Endodermal cell (in vitro differentiated cells): ENCODE data around the gene ARMH1. TPM values are rescaled to one million over a fixed set of nuclear protein-coding genes. Genes with fewer than 3 reads are reported as not detected.

Source experiments
- DNase-seq: peaks from one replicate; pipeline ENCODE4 v3.0.0-alpha.2; 2017
- H3K27ac ChIP-seq: 2 replicates; pipeline ENCODE4 v1.5.1; 2013; ENCODE audit warnings: mild to moderate bottlenecking, low read depth, low read length, moderate library complexity
- H3K27me3 ChIP-seq: 2 replicates; pipeline ENCODE4 v1.6.1; 2013; ENCODE audit warnings: mild to moderate bottlenecking, low read length, moderate library complexity; ENCODE audit not compliant: insufficient read depth, control insufficient read depth, poor library complexity, severe bottlenecking
- H3K36me3 ChIP-seq: 2 replicates; pipeline ENCODE4 v1.7.0; 2013; ENCODE audit warnings: mild to moderate bottlenecking, low read length, moderate library complexity; ENCODE audit not compliant: control insufficient read depth, insufficient read depth
- H3K4me1 ChIP-seq: one replicate; pipeline ENCODE4 v1.7.0; 2013; ENCODE audit warnings: low read length; ENCODE audit not compliant: control insufficient read depth, insufficient read depth
- H3K4me3 ChIP-seq: 2 replicates; pipeline ENCODE4 v1.5.1; 2013; ENCODE audit warnings: mild to moderate bottlenecking, low read length, moderate library complexity
- H3K9ac ChIP-seq: 2 replicates; pipeline ENCODE4 v1.6.1; 2013; ENCODE audit warnings: mild to moderate bottlenecking, low read length, moderate library complexity; ENCODE audit not compliant: poor library complexity, severe bottlenecking; ENCODE audit errors: extremely low read depth
- H3K9me3 ChIP-seq: 2 replicates; pipeline ENCODE4 v1.6.1; 2013; ENCODE audit warnings: mild to moderate bottlenecking, low read length, moderate library complexity; ENCODE audit not compliant: control insufficient read depth
- H3K27ac Mint-ChIP-seq: 2 replicates; pipeline ENCODE4 v1.8.0; 2020; ENCODE audit warnings: mixed read lengths
- H3K27me3 Mint-ChIP-seq: 2 replicates; pipeline ENCODE4 v1.8.0; 2021; ENCODE audit warnings: mild to moderate bottlenecking, mixed read lengths; ENCODE audit not compliant: insufficient read depth
- H3K36me3 Mint-ChIP-seq: 2 replicates; pipeline ENCODE4 v1.8.0; 2020; ENCODE audit warnings: low read depth, mixed read lengths
- H3K4me1 Mint-ChIP-seq: 2 replicates; pipeline ENCODE4 v1.8.0; 2020; ENCODE audit warnings: mixed read lengths
- H3K4me3 Mint-ChIP-seq: 2 replicates; pipeline ENCODE4 v1.8.0; 2020; ENCODE audit warnings: mild to moderate bottlenecking, moderate library complexity, mixed read lengths
- H3K9me3 Mint-ChIP-seq: 2 replicates; pipeline ENCODE4 v1.8.0; 2020; ENCODE audit warnings: mild to moderate bottlenecking, mixed read lengths
- WGBS, 2 experiments: methylation state at CpG; one replicate each; pipeline versions ENCODE4 v1.1.5 to v1.1.7; 2013; ENCODE audit warnings: missing lambda C conversion rate in 2 of 2, mixed read lengths in 1 of 2; ENCODE audit not compliant: insufficient coverage in 1 of 2, insufficient read length in 1 of 2; 5-methylcytosine and 5-hydroxymethylcytosine counted together
- total RNA-seq, 2 donors: library from RNA; stranded (reverse); fragmentation: NEBNext Ultra II Directional in 1 of 2; extraction: Animal tissue kit (Norgen Biotek cat#: 25700) in 1 of 2; gene quantifications; 2 replicates in 1 of 2; 3 replicates in 1 of 2; pipeline ENCODE4 v1.2.1, GENCODE V29; 2021
- TF ChIP-seq, protein P1 (sequence below): fragments of 200-600 bp; sonication (generic); conservative IDR thresholded peaks from 2 replicates; pipeline ENCODE4 v1.5.0; 2021; ENCODE audit warnings: antibody characterized with exemption, mild to moderate bottlenecking

Gene ARMH1
- total RNA-seq, 2 donors from 2014 or later = 3.9 to 6.3 TPM

DNA sequence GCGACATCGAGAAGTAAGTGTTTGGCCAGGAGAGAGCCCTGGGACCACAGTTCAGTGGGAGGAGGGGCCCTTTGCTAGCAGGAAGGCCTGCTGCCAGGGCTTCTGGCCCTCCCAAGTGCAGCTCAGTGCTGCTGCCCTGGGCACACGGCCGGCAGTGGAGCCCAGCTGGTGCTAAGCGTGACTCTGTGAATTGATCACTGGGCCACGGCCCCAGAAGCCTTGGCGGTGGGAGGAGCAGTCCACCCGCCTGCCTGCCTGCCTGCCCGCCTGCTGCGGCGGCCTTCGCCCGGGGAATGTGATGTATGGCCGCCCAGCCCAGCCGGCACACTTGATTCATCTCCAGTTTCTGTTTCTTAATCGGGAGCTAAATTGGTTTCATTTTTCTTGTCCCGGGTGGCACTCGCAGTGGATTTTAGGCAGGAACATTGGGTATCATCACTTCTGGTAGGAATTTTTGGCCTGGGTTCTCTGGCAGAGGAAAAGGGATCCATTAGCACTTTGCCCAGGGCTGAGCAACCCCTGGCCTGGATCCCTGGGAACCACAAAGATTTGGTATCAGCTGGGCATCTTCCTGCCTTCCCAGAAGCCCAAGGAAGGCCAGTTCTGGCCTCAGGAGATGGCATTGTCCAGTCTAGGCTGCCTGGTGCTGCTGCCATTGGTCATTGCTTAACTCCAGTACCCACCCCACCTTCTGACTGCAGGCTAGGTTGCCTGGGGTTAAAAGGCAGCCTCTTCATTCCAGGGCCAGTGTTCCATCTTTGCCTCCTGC, 28.9 kb upstream of the ARMH1 start:
- no peak for DNase-seq
- Mint-ChIP-seq H3K27ac (no peak overlapping the region), H3K27me3 (no peaks in the 10 kb centered on the region), H3K4me3 (no peak overlapping the region), H3K9me3 (no peaks in the 10 kb centered on the region), H3K4me1 (peaks cover 18% of the 10 kb centered on the region), H3K36me3 (peaks cover 76% of the 10 kb centered on the region)
- Histone ChIP-seq H3K36me3 (peaks cover 79% of the 10 kb centered on the region), H3K4me1 (peaks cover 11% of the 10 kb centered on the region), H3K9ac (no peak overlapping the region), H3K9me3 (no peaks in the 10 kb centered on the region), H3K27ac (no peak overlapping the region), H3K4me3 (no peak overlapping the region), H3K27me3 (no peaks in the 10 kb centered on the region)
- TF ChIP-seq, protein P1, sequence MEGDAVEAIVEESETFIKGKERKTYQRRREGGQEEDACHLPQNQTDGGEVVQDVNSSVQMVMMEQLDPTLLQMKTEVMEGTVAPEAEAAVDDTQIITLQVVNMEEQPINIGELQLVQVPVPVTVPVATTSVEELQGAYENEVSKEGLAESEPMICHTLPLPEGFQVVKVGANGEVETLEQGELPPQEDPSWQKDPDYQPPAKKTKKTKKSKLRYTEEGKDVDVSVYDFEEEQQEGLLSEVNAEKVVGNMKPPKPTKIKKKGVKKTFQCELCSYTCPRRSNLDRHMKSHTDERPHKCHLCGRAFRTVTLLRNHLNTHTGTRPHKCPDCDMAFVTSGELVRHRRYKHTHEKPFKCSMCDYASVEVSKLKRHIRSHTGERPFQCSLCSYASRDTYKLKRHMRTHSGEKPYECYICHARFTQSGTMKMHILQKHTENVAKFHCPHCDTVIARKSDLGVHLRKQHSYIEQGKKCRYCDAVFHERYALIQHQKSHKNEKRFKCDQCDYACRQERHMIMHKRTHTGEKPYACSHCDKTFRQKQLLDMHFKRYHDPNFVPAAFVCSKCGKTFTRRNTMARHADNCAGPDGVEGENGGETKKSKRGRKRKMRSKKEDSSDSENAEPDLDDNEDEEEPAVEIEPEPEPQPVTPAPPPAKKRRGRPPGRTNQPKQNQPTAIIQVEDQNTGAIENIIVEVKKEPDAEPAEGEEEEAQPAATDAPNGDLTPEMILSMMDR = no peak
- WGBS, 2 experiments = 91 to 92% methylated on average over 15 to 18 of the region's 18 CpGs

GRCh38 chr1:44646261-44647110, 28.0 kb upstream of the ARMH1 start:
- Mint-ChIP-seq H3K4me3 (no peak overlapping the region), H3K9me3 (no peaks in the 10 kb centered on the region), H3K4me1 (peaks cover 19% of the 10 kb centered on the region), H3K36me3 (peaks cover 70% of the 10 kb centered on the region), H3K27me3 (no peaks in the 10 kb centered on the region), H3K27ac (no peak overlapping the region)
- Histone ChIP-seq H3K9ac (no peak overlapping the region), H3K9me3 (no peaks in the 10 kb centered on the region), H3K27ac (no peak overlapping the region), H3K27me3 (no peaks in the 10 kb centered on the region), H3K36me3 (peaks cover 79% of the 10 kb centered on the region), H3K4me1 (peaks cover 11% of the 10 kb centered on the region), H3K4me3 (no peak overlapping the region)
- TF ChIP-seq, protein P1 = no peak
- no peak for DNase-seq
- WGBS, 2 experiments = 96 to 97% methylated on average over 12 to 28 of the region's 28 CpGs

DNA sequence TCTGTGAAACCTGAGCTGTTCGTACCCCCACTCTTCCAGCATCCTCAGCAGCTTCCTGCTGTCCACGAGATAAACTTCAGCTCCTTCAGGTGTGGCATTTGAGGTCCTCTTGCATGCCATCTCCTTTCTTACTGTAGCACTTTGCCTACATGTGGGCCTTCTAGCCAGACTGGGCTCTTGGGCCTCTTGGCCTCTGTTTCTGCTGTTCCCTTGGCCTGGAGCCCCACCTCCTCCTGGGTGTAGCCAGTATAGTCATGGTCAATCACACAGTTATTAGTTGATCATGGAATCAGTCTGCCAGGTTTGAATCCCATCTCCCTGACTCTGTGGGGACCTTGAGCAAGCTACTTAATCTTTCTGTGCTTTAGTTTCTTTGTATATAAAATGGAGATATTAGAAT, 26.6 kb upstream of the ARMH1 start:
- WGBS, 2 experiments = 89 to 94% methylated on average over 2 of the region's 2 CpGs
- Mint-ChIP-seq H3K9me3 (no peaks in the 10 kb centered on the region), H3K36me3 (peaks cover 60% of the 10 kb centered on the region)

More for the DNA sequence above, 26.6 kb upstream of the ARMH1 start:
- Mint-ChIP-seq H3K4me1 (peaks cover 19% of the 10 kb centered on the region), H3K27ac (no peak overlapping the region), H3K27me3 (no peaks in the 10 kb centered on the region), H3K4me3 (no peak overlapping the region)
- TF ChIP-seq, protein P1 = no peak
- no peak for DNase-seq
- Histone ChIP-seq H3K27ac (no peak overlapping the region), H3K36me3 (peaks cover 67% of the 10 kb centered on the region), H3K4me3 (no peak overlapping the region), H3K27me3 (no peaks in the 10 kb centered on the region), H3K9ac (no peak overlapping the region), H3K9me3 (no peaks in the 10 kb centered on the region), H3K4me1 (peaks cover 11% of the 10 kb centered on the region)
